Cardiac fibroblast (primary cell): Measurements from ENCODE around the gene EIF4G3.
"Not testable (repeated sequence)": the region's sequence is repeated elsewhere in the genome, so short reads cannot be mapped to it uniquely, and the experiment has no call there.

Source experiments
- DNase-seq, 2 donors: peaks; one replicate each; pipeline versions ENCODE4 v3.0.0 to v3.0.0-alpha.2; 2010; ENCODE audit warnings: low read depth in 2 of 2
- H3K4me3 ChIP-seq, 2 donors: replicated peaks in 1 of 2; 1 replicate in 1 of 2; 2 replicates in 1 of 2; pipeline ENCODE4 v1.5.1; 2011; ENCODE audit warnings: low read depth in 2 of 2, low read length in 2 of 2, mild to moderate bottlenecking in 2 of 2, moderate library complexity in 1 of 2
- CTCF ChIP-seq: IDR thresholded peaks from one replicate; pipeline ENCODE4 v1.5.1; 2011; ENCODE audit warnings: low read depth, mild to moderate bottlenecking, low read length, inconsistent platforms

The EIF4G3 gene

GRCh38 chr1:20865001-20865400 lies 311.7 kb downstream of the EIF4G3 start:
- DNase-seq, result peak in 1 of 2 donors; percentile 38
- H3K4me3 ChIP-seq, result no peak overlapping the region
- TF ChIP-seq CTCF, result no peak

GRCh38 chr1:20854529-20854928 lies 322.2 kb downstream of the EIF4G3 start:
- DNase-seq, result no peak
- TF ChIP-seq CTCF, result no peak
- no peak overlapping the region for H3K4me3 ChIP-seq

GRCh38 chr1:20851791-20852190 lies 324.9 kb downstream of the EIF4G3 start:
- not testable (repeated sequence) for H3K4me3 ChIP-seq, DNase-seq

- no peak for TF ChIP-seq CTCF
- no peak overlapping the region for H3K4me3 ChIP-seq
- DNase-seq, result no peak
Observed at GRCh38 chr1:20850021-20850420, 326.7 kb downstream of the EIF4G3 start.

GRCh38 chr1:20849100-20849499 lies 327.6 kb downstream of the EIF4G3 start:
- DNase-seq, result peak in 1 of 2 donors; percentile 12
- no peak for TF ChIP-seq CTCF

GRCh38 chr1:20848162-20848561 lies 328.5 kb downstream of the EIF4G3 start:
- H3K4me3 ChIP-seq, result no peak overlapping the region
- TF ChIP-seq CTCF, result no peak
- peak; percentile 13 to 65 for DNase-seq

More at GRCh38 chr1:20849100-20849499, 327.6 kb downstream of the EIF4G3 start:
- no peak overlapping the region for H3K4me3 ChIP-seq

- no peak overlapping the region for H3K4me3 ChIP-seq
- DNase-seq, result peak; percentile 42 to 78
- TF ChIP-seq CTCF, result no peak
Observed at GRCh38 chr1:20847611-20848080, 329.1 kb downstream of the EIF4G3 start.
